ENCODE results near the gene AK4. TPM values are rescaled to one million over a fixed set of nuclear protein-coding genes. Genes with fewer than 3 reads are reported as not detected.

The AK4 gene
- total RNA-seq, 1 experiment from 2014 or later, result 180 TPM

GRCh38 chr1:65231718-65232330 lies 83.8 kb downstream of the AK4 start:
- POLR2A ChIA-PET, result no interaction called here
- Mint-ChIP-seq H3K4me3 (no peak overlapping the region), H3K4me1 (peaks cover 22% of the 10 kb centered on the region), H3K9me3 (no peaks in the 10 kb centered on the region), H3K27ac (no peak overlapping the region), H3K36me3 (peaks cover 8% of the 10 kb centered on the region), H3K27me3 (ENCODE audit: low read depth) (no peaks in the 10 kb centered on the region)
- DNase-seq (ENCODE audit: low spot score) (no peak), ATAC-seq (no peak)
- no peak for TF ChIP-seq NR3C1 (CRISPR knock-in tag; conservative IDR thresholded peaks at IDR 0.05; ENCODE audit: low read depth)
- no peak for TF ChIP-seq NFYB (CRISPR knock-in tag; conservative IDR thresholded peaks at IDR 0.05; ENCODE audit: low read depth)
- TF ChIP-seq CREB1 (CRISPR knock-in tag; IDR thresholded peaks at IDR 0.05), result no peak
- no peak for TF ChIP-seq ETV6 (CRISPR knock-in tag; IDR thresholded peaks at IDR 0.05)
- CTCF ChIA-PET, result interaction anchor here (0.6 to 3.7 kb wide), 3 partner anchors 119 to 456 kb away, joined by 3 to 15 read pairs (median 4); no protein-coding TSS in a partner anchor

DNA sequence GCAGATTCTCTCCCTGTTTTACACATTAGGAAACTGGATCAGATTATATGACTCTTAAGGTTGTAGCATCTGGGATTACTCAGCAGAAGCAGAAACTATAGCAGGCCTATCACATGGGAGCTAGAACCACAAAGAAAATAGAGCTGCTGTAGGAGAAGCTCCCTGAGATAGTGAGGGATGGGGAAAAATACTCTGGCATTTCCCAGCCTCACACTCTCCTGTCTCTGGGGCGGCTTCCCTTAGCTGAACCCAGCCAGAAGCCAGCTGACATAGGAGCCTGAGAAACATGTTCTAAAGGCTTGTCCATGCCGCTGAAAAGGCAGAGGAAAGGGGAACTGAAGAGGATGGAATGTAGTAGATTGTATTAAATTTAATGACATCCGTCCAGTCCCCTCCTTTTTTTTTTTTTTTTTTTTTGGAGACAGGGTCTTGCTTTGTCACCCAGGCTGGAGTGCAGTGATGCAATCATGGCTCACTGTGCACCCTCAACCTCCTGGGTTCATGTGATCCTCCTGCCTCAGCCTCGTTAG lies 84.5 kb downstream of the AK4 start:
- Mint-ChIP-seq H3K4me1 (peaks cover 22% of the 10 kb centered on the region), H3K9me3 (no peaks in the 10 kb centered on the region), H3K4me3 (no peak overlapping the region), H3K36me3 (peaks cover 8% of the 10 kb centered on the region), H3K27ac (peak overlapping the region; percentile 27; the same call in 1 of the 2 replicates), H3K27me3 (ENCODE audit: low read depth) (no peaks in the 10 kb centered on the region)
- DNase-seq (ENCODE audit: low spot score) (no peak), ATAC-seq (no peak)
- CTCF ChIA-PET, result interaction anchor here (0.7 to 3.7 kb wide), 4 partner anchors 17 to 455 kb away, joined by 3 to 15 read pairs (median 3); partner anchors contain the start of gene DNAJC6
- TF ChIP-seq E2F1 (CRISPR knock-in tag; IDR thresholded peaks at IDR 0.05) (no peak), TEAD1 (CRISPR knock-in tag; IDR thresholded peaks at IDR 0.05) (no peak), CREM (CRISPR knock-in tag; IDR thresholded peaks at IDR 0.05) (no peak), MXD4 (CRISPR knock-in tag; IDR thresholded peaks at IDR 0.05; ENCODE audit: borderline replicate concordance) (no peak), KAT7 (CRISPR knock-in tag; IDR thresholded peaks at IDR 0.05; ENCODE audit: borderline replicate concordance) (no peak), NFE2L1 (CRISPR knock-in tag; IDR thresholded peaks at IDR 0.05) (no peak), ZNF423 (CRISPR knock-in tag; IDR thresholded peaks at IDR 0.05) (no peak), NR1H2 (CRISPR knock-in tag; IDR thresholded peaks at IDR 0.05) (no peak)
- TF ChIP-seq, protein P1, sequence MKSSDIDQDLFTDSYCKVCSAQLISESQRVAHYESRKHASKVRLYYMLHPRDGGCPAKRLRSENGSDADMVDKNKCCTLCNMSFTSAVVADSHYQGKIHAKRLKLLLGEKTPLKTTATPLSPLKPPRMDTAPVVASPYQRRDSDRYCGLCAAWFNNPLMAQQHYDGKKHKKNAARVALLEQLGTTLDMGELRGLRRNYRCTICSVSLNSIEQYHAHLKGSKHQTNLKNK (CRISPR knock-in tag; IDR thresholded peaks at IDR 0.05), result no peak
- TF ChIP-seq, protein P2, sequence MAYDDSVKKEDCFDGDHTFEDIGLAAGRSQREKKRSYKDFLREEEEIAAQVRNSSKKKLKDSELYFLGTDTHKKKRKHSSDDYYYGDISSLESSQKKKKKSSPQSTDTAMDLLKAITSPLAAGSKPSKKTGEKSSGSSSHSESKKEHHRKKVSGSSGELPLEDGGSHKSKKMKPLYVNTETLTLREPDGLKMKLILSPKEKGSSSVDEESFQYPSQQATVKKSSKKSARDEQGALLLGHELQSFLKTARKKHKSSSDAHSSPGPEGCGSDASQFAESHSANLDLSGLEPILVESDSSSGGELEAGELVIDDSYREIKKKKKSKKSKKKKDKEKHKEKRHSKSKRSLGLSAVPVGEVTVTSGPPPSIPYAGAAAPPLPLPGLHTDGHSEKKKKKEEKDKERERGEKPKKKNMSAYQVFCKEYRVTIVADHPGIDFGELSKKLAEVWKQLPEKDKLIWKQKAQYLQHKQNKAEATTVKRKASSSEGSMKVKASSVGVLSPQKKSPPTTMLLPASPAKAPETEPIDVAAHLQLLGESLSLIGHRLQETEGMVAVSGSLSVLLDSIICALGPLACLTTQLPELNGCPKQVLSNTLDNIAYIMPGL (CRISPR knock-in tag; IDR thresholded peaks at IDR 0.05), result no peak
- POLR2A ChIA-PET, result no interaction called here

DNA sequence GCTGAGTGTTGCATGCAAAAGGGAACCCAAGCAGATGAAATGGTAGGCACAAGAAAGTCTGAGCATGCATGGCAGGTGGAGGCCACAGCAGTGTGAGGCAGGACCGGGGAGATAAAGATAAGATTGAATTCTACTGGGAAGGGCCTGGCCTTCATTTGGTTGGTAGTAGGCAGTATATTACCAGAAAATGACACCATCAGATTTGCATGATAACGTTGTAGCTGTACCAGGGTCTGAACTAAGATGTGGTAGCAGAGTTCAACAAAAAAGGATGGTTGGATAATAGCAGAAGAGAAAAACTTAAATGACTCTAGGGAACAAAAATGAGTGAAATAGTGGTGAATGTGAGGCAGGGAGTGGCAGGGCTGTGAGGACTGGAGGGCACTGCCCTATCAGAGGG lies 85.8 kb downstream of the AK4 start:
- CTCF ChIA-PET, result interaction anchor here (0.6 to 3.7 kb wide), 4 partner anchors 56 to 454 kb away, joined by 3 to 15 read pairs (median 5); partner anchors contain the start of gene DNAJC6
- H3K4me3 Mint-ChIP-seq, result no peak overlapping the region
- TF ChIP-seq TP53 (CRISPR knock-in tag; IDR thresholded peaks at IDR 0.05), result no peak
- no peak for TF ChIP-seq NR1H2 (CRISPR knock-in tag; IDR thresholded peaks at IDR 0.05)
- TF ChIP-seq NFE2L1 (CRISPR knock-in tag; IDR thresholded peaks at IDR 0.05), result no peak
- no peak for TF ChIP-seq ZNF263 (CRISPR knock-in tag; IDR thresholded peaks at IDR 0.05; ENCODE audit: low read depth)
- no peak for TF ChIP-seq E2F5 (CRISPR knock-in tag; IDR thresholded peaks at IDR 0.05)
- no peak for TF ChIP-seq NFATC4 (CRISPR knock-in tag; IDR thresholded peaks at IDR 0.05)
- TF ChIP-seq ZNF219 (CRISPR knock-in tag; IDR thresholded peaks at IDR 0.05; ENCODE audit: borderline replicate concordance), result no peak
- no peak for TF ChIP-seq NR2C2 (CRISPR knock-in tag; IDR thresholded peaks at IDR 0.05)
- TF ChIP-seq EMX1 (CRISPR knock-in tag; IDR thresholded peaks at IDR 0.05), result no peak
- no peak for TF ChIP-seq ATF1 (CRISPR knock-in tag; IDR thresholded peaks at IDR 0.05)
- TF ChIP-seq IRF1 (CRISPR knock-in tag; IDR thresholded peaks at IDR 0.05), result no peak
- no peak for TF ChIP-seq GABPB1 (CRISPR knock-in tag; IDR thresholded peaks at IDR 0.05)
- no peak for TF ChIP-seq JUN (CRISPR knock-in tag; IDR thresholded peaks at IDR 0.05)
- H3K27ac Mint-ChIP-seq, result peak overlapping the region; percentile 30; the same call in 1 of the 2 replicates
- H3K27me3 Mint-ChIP-seq (ENCODE audit: low read depth), result no peaks in the 10 kb centered on the region
- peaks cover 22% of the 10 kb centered on the region for H3K4me1 Mint-ChIP-seq
- POLR2A ChIA-PET, result no interaction called here
- H3K36me3 Mint-ChIP-seq, result peaks cover 4% of the 10 kb centered on the region
- ATAC-seq (no peak), DNase-seq (ENCODE audit: low spot score) (no peak)
- no peaks in the 10 kb centered on the region for H3K9me3 Mint-ChIP-seq
